Endothelial cell of umbilical vein (primary cell): ENCODE measurements around the gene ABCD3. TPM values are rescaled to one million over a fixed set of nuclear protein-coding genes. Genes with fewer than 3 reads are reported as not detected.

Source experiments
- BruUV-seq: library from RNA; stranded (reverse); fragments of 400-500 nt; replicated peaks from 2 replicates; lab custom pipeline; 2021; lab: Mats Ljungman, UMichigan
- CTCF ChIA-PET: fragments of 300-600, 350-600 bp; sonication (Branson Sonifier 250); formaldehyde crosslinking; loops from one replicate; lab custom pipeline; 2021; ENCODE audit warnings: antibody characterized with exemption, inconsistent platforms; lab: Charles Lee
- POLR2A ChIA-PET: fragments of 300-600, 350-600 bp; sonication (Branson Sonifier 250); formaldehyde crosslinking; loops from one replicate; lab custom pipeline; 2021; ENCODE audit warnings: antibody characterized with exemption, inconsistent platforms; lab: Charles Lee
- DNase-seq: peaks from one replicate; pipeline ENCODE4 v3.0.0-alpha.2; 2011; ENCODE audit warnings: low read depth, low spot score
- FAIRE-seq: peaks from 2 replicates; lab custom pipeline; 2011; peaks lifted over from hg19 to GRCh38; lab: Jason Lieb, UNC
- H2AFZ ChIP-seq: 2 replicates; pipeline ENCODE4 v1.6.0; 2012; ENCODE audit warnings: low read depth, low read length, control low read depth, inconsistent platforms
- H3K27ac ChIP-seq: 2 replicates; pipeline ENCODE4 v1.5.1; 2011; ENCODE audit warnings: low read depth, mild to moderate bottlenecking, control low read depth, low read length, moderate library complexity; ENCODE audit not compliant: insufficient read depth
- H3K27me3 ChIP-seq, 2 experiments: 2 replicates each; pipeline versions ENCODE4 v1.6.0 to v1.6.1; 2011; ENCODE audit warnings: low read length in 2 of 2, mixed read lengths in 1 of 2; ENCODE audit not compliant: control insufficient read depth in 2 of 2, insufficient read depth in 2 of 2
- H3K36me3 ChIP-seq, 2 experiments: 2 replicates in 1 of 2; 3 replicates in 1 of 2; pipeline ENCODE4 v1.5.1; 2011; ENCODE audit warnings: low read length in 2 of 2, mild to moderate bottlenecking in 1 of 2, moderate library complexity in 1 of 2; ENCODE audit not compliant: control insufficient read depth in 2 of 2, insufficient read depth in 2 of 2; ENCODE audit errors: extremely low read depth in 1 of 2
- H3K4me1 ChIP-seq: 3 replicates; pipeline ENCODE4 v1.5.1; 2011; ENCODE audit warnings: mild to moderate bottlenecking, low read length; ENCODE audit not compliant: control insufficient read depth, insufficient read depth; ENCODE audit errors: extremely low read depth
- H3K4me2 ChIP-seq: 2 replicates; pipeline ENCODE4 v1.6.1; 2011; ENCODE audit warnings: low read length, control low read depth, mixed read lengths; ENCODE audit not compliant: insufficient read depth
- H3K4me3 ChIP-seq, 3 experiments: fragments of 200-600 bp in 1 of 3; sonication (generic), shearing (Covaris generic) in 1 of 3; replicated peaks in 1 of 3; 2 replicates each; pipeline ENCODE4 v1.5.1; 2011 to 2016; ENCODE audit warnings: control low read depth in 3 of 3, low read length in 3 of 3, mild to moderate bottlenecking in 2 of 3, inconsistent platforms in 1 of 3, low read depth in 1 of 3, moderate library complexity in 1 of 3; ENCODE audit not compliant: insufficient read depth in 1 of 3
- H3K79me2 ChIP-seq: 2 replicates; pipeline ENCODE4 v1.6.0; 2012; ENCODE audit warnings: low read length, inconsistent platforms; ENCODE audit not compliant: control insufficient read depth, insufficient read depth
- H3K9ac ChIP-seq: replicated peaks from 2 replicates; pipeline ENCODE3; 2011; ENCODE audit warnings: low read length, control low read depth; ENCODE audit not compliant: insufficient read depth; ENCODE audit errors: extremely low read depth
- H3K9me1 ChIP-seq: replicated peaks from 3 replicates; pipeline ENCODE4 v1.6.0; 2011; ENCODE audit warnings: mild to moderate bottlenecking, low read length; ENCODE audit not compliant: control insufficient read depth, insufficient read depth; ENCODE audit errors: extremely low read depth
- H3K9me3 ChIP-seq: replicated peaks from 2 replicates; pipeline ENCODE4 v1.5.1; 2012; ENCODE audit warnings: low read length, inconsistent platforms; ENCODE audit not compliant: control insufficient read depth, insufficient read depth
- H4K20me1 ChIP-seq: replicated peaks from 2 replicates; pipeline ENCODE3; 2011; ENCODE audit warnings: mild to moderate bottlenecking, low read length; ENCODE audit not compliant: control insufficient read depth, insufficient read depth; ENCODE audit errors: extremely low read depth
- CTCF ChIP-seq, 2 donors: IDR thresholded peaks; 1 replicate in 1 of 2; 2 replicates in 1 of 2; pipeline ENCODE4 v1.5.1; 2011; ENCODE audit warnings: low read length in 2 of 2, mild to moderate bottlenecking in 2 of 2, moderate library complexity in 2 of 2, control low read depth in 1 of 2, inconsistent platforms in 1 of 2, low read depth in 1 of 2; ENCODE audit not compliant: insufficient read depth in 1 of 2; ENCODE audit errors: extremely low read depth in 1 of 2
- EZH2 ChIP-seq: IDR thresholded peaks from 2 replicates; pipeline ENCODE4 v1.6.1; 2012; ENCODE audit warnings: borderline replicate concordance, low read depth, mild to moderate bottlenecking, moderate library complexity, low read length, inconsistent platforms; ENCODE audit not compliant: severe bottlenecking
- FOS ChIP-seq: IDR thresholded peaks from 2 replicates; pipeline ENCODE4 v1.6.1; 2011; ENCODE audit warnings: mild to moderate bottlenecking, low read length, moderate library complexity, borderline replicate concordance; ENCODE audit not compliant: insufficient read depth
- GATA2 ChIP-seq: IDR thresholded peaks from 2 replicates; pipeline ENCODE4 v1.7.0; 2011; ENCODE audit warnings: low read depth, mild to moderate bottlenecking, moderate library complexity, mixed read lengths, low read length; ENCODE audit not compliant: insufficient read length, insufficient read depth
- JUN ChIP-seq: IDR thresholded peaks from 2 replicates; pipeline ENCODE4 v1.6.1; 2011; ENCODE audit warnings: borderline replicate concordance, low read depth; ENCODE audit not compliant: insufficient read length, insufficient read depth
- MAX ChIP-seq: IDR thresholded peaks from 2 replicates; pipeline ENCODE4 v1.6.1; 2011; ENCODE audit not compliant: insufficient read depth, insufficient read length
- MYC ChIP-seq: IDR thresholded peaks from one replicate; pipeline ENCODE4 v1.6.1; 2011; ENCODE audit warnings: mild to moderate bottlenecking, low read depth, low read length
- POLR2A ChIP-seq: IDR thresholded peaks from 2 replicates; pipeline ENCODE4 v1.6.1; 2012; ENCODE audit warnings: low read depth, mild to moderate bottlenecking, control low read depth, low read length
- POLR2AphosphoS5 ChIP-seq: IDR thresholded peaks from 2 replicates; pipeline ENCODE4 v1.6.1; 2012; ENCODE audit warnings: low read depth, mild to moderate bottlenecking, control low read depth, low read length, moderate library complexity; ENCODE audit not compliant: insufficient read depth
- dilution Hi-C: fragments of 300-500 bp; cut with MboI; formaldehyde crosslinking; loops from one replicate; pipeline ENCODE4 v1.15.0; 2019; ENCODE audit warnings: low sequenced_read_pairs; ENCODE audit not compliant: extremely low pct_ligation_motif_present
- intact Hi-C: fragments of 100-400 bp; cut with micrococcal nuclease; formaldehyde crosslinking; loops from one replicate; pipeline ENCODE4 v1.10.0; 2022
- polyA plus RNA-seq, 4 experiments: library from polyadenylated mRNA; depleted of rRNA in 3 of 4; stranded (reverse) in 3 of 4; unstranded in 1 of 4; fragments of >200 nt; gene quantifications; 2 replicates each; pipeline versions ENCODE4 v1.2.1 to v1.2.3, GENCODE V29; 2011 to 2012; ENCODE audit warnings: missing spikeins in 1 of 4
- total RNA-seq: library from RNA; stranded (reverse); gene quantifications from 2 replicates; pipeline ENCODE4 v1.2.3, GENCODE V29; 2021

ABCD3 gene
- total and polyA plus RNA-seq, 2 donors (not counting 3 experiments of a cell fraction or from before 2014, with no cell fraction given) = 6.3 to 31.6 TPM

GRCh38 chr1:94395231-94395630, 23.0 kb upstream of the ABCD3 start:
- Histone ChIP-seq H2AFZ (no peak overlapping the region), H4K20me1 (no peaks in the 10 kb centered on the region), H3K36me3 (no peaks in the 10 kb centered on the region), H3K9ac (no peak overlapping the region), H3K79me2 (no peaks in the 10 kb centered on the region), H3K4me3 (no peak overlapping the region), H3K4me1 (no peaks in the 10 kb centered on the region), H3K9me3 (no peaks in the 10 kb centered on the region), H3K4me2 (no peak overlapping the region), H3K27me3 (peaks cover 18 to 21% of the 10 kb centered on the region in 2 experiments), H3K27ac (no peak overlapping the region), H3K9me1 (no peaks in the 10 kb centered on the region)
- intact Hi-C loops (no loop called here), dilution Hi-C loops (no loop called here)
- FAIRE-seq = no peak
- ChIA-PET CTCF (no interaction called here), POLR2A (no interaction called here)
- TF ChIP-seq POLR2AphosphoS5 (no peak), JUN (no peak), EZH2 (no peak)
- no TSS peak for BruUV-seq
- no peak for DNase-seq

- no peaks in the 10 kb centered on the region for H3K9me3 ChIP-seq
- H3K4me2 ChIP-seq = no peak overlapping the region
- no peak overlapping the region for H3K4me3 ChIP-seq
- no peaks in the 10 kb centered on the region for H3K9me1 ChIP-seq
- POLR2A ChIA-PET = no interaction called here
- BruUV-seq = no TSS peak
- no peaks in the 10 kb centered on the region for H3K4me1 ChIP-seq
- H2AFZ ChIP-seq = no peak overlapping the region
- H3K79me2 ChIP-seq = no peaks in the 10 kb centered on the region
- no peak overlapping the region for H3K27ac ChIP-seq
- dilution Hi-C loops = no loop called here
- no peak for DNase-seq
- CTCF ChIA-PET = interaction anchor here (0.9 to 1.8 kb wide), 6 partner anchors 11 to 411 kb away, joined by 3 to 8 read pairs (median 4); partner anchors contain the start of gene ABCD3
- H4K20me1 ChIP-seq = no peaks in the 10 kb centered on the region
- no peak for FAIRE-seq
- peaks cover 18 to 22% of the 10 kb centered on the region in 2 experiments for H3K27me3 ChIP-seq
- H3K9ac ChIP-seq = no peak overlapping the region
- H3K36me3 ChIP-seq = no peaks in the 10 kb centered on the region
- intact Hi-C loops = no loop called here
- TF ChIP-seq JUN (no peak), MYC (no peak), POLR2A (no peak), CTCF (IDR thresholded peaks at IDR 0.05; ENCODE audit: extremely low read depth in 1 of 2, insufficient read depth in 1 of 2, low read depth in 1 of 2, low read length in 2 of 2) (no peak), EZH2 (no peak), FOS (no peak), GATA2 (no peak), POLR2AphosphoS5 (no peak), MAX (no peak)
Measured at GRCh38 chr1:94395748-94396309, 22.4 kb upstream of the ABCD3 start.
